Activated naive CD4-positive, alpha-beta T cell treated with anti-CD3 and anti-CD28 coated beads for 36 hours (primary cell): ENCODE results near the gene VKORC1. TPM values are rescaled to one million over a fixed set of nuclear protein-coding genes. Genes with fewer than 3 reads are reported as not detected.

Experiments used
- CTCF ChIA-PET: fragments of 350-600 bp; sonication (Branson Sonifier 250); formaldehyde crosslinking; loops from one replicate; lab custom pipeline; 2021; ENCODE audit warnings: antibody characterized with exemption; lab: Charles Lee
- DNase-seq: peaks from one replicate; pipeline ENCODE4 v3.0.0-alpha.2; 2020
- H3K27ac Mint-ChIP-seq: one replicate; pipeline ENCODE4 v1.8.0; 2021; ENCODE audit warnings: mild to moderate bottlenecking, mixed read lengths
- H3K27me3 Mint-ChIP-seq: one replicate; pipeline ENCODE4 v1.8.0; 2021; ENCODE audit warnings: low read depth, mixed read lengths
- H3K36me3 Mint-ChIP-seq: one replicate; pipeline ENCODE4 v1.8.0; 2021; ENCODE audit warnings: low read depth, mixed read lengths
- H3K4me1 Mint-ChIP-seq: one replicate; pipeline ENCODE4 v1.8.0; 2021; ENCODE audit warnings: low read depth, mixed read lengths
- H3K4me3 Mint-ChIP-seq: one replicate; pipeline ENCODE4 v1.8.0; 2021; ENCODE audit warnings: mild to moderate bottlenecking, moderate library complexity, mixed read lengths
- H3K9me3 Mint-ChIP-seq: one replicate; pipeline ENCODE4 v1.8.0; 2021; ENCODE audit warnings: mixed read lengths
- intact Hi-C: fragments of 100-400 bp; cut with micrococcal nuclease; formaldehyde crosslinking; loops from one replicate; pipeline ENCODE4 v1.15.1; 2023
- total RNA-seq, 2 experiments: library from RNA; stranded (reverse); gene quantifications; one replicate each; pipeline ENCODE4 v1.2.3, GENCODE V29; 2021

VKORC1 gene
- total RNA-seq, 2 experiments from 2014 or later: 43.4 to 47.8 TPM

DNA sequence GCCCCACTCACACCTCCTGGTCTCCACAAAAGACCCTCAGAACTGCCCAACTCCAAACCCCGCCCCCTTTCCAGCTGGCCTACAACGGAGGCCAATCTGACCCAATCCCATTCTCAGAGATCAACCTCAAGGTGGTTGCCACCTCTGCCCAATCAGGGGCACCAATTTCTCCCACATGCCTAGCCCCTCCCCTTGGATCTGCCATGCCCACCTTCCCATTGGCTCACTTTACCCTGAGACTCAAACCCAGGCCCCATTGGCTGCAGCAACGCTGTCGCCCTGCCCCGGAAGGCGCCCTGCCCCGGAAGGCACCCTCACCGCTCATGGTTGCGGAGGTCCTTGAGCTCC lies 31.1 kb downstream of the VKORC1 start:
- Mint-ChIP-seq H3K4me1 (peaks cover 35% of the 10 kb centered on the region), H3K9me3 (no peaks in the 10 kb centered on the region), H3K27me3 (no peaks in the 10 kb centered on the region), H3K4me3 (no peak overlapping the region), H3K36me3 (peaks cover 19% of the 10 kb centered on the region), H3K27ac (no peak overlapping the region)
- intact Hi-C loops: no loop called here
- no peak for DNase-seq
- CTCF ChIA-PET: interaction anchor here (0.7 kb wide), 1 partner anchor 79 kb away, joined by 3 read pairs; no protein-coding TSS in a partner anchor

DNA sequence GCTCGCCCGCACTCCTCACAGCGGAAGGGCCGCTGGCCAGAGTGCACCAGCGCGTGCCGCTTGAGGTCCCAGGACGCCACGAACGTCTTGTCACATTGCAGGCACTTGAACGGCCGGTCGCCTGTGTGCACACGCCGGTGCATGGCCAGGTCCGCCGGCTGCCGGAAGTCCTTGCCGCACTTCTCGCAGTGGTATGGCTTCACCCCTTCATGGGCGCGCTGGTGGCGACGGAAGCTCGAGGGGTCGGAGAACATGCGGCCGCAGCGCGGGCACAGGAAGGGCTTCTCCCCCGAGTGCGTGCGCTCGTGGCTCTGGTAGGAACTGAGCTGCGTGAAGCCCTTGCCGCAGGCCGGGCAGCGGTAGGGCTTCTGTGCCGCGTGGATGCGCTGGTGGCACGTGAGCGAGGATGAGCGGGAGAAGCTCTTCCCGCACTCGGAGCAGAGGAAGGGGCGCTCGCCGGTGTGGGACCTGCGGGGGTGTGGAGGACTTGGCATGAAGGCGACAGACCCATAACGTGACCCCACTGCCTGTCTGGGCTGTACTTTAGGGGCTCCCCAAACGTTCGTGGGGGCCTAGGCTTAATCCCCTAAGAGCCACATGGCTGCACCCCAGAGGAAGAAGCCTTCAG lies 32.7 kb downstream of the VKORC1 start:
- intact Hi-C loops: no loop called here
- CTCF ChIA-PET: no interaction called here
- peaks cover 32% of the 10 kb centered on the region for H3K4me1 Mint-ChIP-seq

GRCh38 chr16:31061126-31061812 lies 33.3 kb downstream of the VKORC1 start:
- DNase-seq: no peak
- no peaks in the 10 kb centered on the region for H3K27me3 Mint-ChIP-seq
- H3K9me3 Mint-ChIP-seq: no peaks in the 10 kb centered on the region
- peaks cover 31% of the 10 kb centered on the region for H3K4me1 Mint-ChIP-seq
- intact Hi-C loops: no loop called here
- CTCF ChIA-PET: no interaction called here
- H3K36me3 Mint-ChIP-seq: peaks cover 19% of the 10 kb centered on the region
- no peak overlapping the region for H3K4me3 Mint-ChIP-seq
- H3K27ac Mint-ChIP-seq: no peak overlapping the region

More for the DNA sequence above, 32.7 kb downstream of the VKORC1 start:
- no peak for DNase-seq
- no peak overlapping the region for H3K27ac Mint-ChIP-seq
- H3K36me3 Mint-ChIP-seq: peaks cover 19% of the 10 kb centered on the region
- no peaks in the 10 kb centered on the region for H3K27me3 Mint-ChIP-seq
- H3K9me3 Mint-ChIP-seq: no peaks in the 10 kb centered on the region
- no peak overlapping the region for H3K4me3 Mint-ChIP-seq

GRCh38 chr16:31055613-31056012 lies 39.0 kb downstream of the VKORC1 start:
- Mint-ChIP-seq H3K27me3 (peaks cover 2% of the 10 kb centered on the region), H3K4me3 (no peak overlapping the region), H3K36me3 (peaks cover 5% of the 10 kb centered on the region), H3K27ac (no peak overlapping the region), H3K4me1 (no peaks in the 10 kb centered on the region), H3K9me3 (no peaks in the 10 kb centered on the region)
- intact Hi-C loops: no loop called here
- DNase-seq: no peak
- CTCF ChIA-PET: no interaction called here

DNA sequence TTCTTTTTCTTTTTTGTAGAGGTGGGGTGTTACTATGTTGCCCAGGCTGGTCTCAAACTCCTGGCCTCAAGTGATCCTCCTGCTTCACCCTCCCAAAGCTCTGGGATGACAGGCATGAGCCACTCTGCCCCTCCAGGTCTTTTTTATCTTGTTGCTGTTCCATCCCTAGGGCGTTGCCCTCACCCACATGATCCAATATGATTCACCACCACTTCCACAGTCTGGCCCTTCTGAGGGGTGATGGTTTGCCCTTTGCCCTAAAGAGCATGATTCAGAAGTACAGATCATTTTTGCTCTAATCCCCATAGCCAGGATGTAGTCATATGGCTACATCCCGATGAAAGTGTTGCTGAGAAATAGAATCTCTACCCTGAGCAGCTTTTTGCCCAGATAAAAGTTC lies 42.5 kb downstream of the VKORC1 start:
- no peak overlapping the region for H3K27ac Mint-ChIP-seq
- no peaks in the 10 kb centered on the region for H3K9me3 Mint-ChIP-seq
- CTCF ChIA-PET: no interaction called here
- H3K4me1 Mint-ChIP-seq: no peaks in the 10 kb centered on the region
- no peak for DNase-seq
- H3K36me3 Mint-ChIP-seq: no peaks in the 10 kb centered on the region
- H3K4me3 Mint-ChIP-seq: no peak overlapping the region
- intact Hi-C loops: no loop called here
- H3K27me3 Mint-ChIP-seq: peaks cover 2% of the 10 kb centered on the region

DNA sequence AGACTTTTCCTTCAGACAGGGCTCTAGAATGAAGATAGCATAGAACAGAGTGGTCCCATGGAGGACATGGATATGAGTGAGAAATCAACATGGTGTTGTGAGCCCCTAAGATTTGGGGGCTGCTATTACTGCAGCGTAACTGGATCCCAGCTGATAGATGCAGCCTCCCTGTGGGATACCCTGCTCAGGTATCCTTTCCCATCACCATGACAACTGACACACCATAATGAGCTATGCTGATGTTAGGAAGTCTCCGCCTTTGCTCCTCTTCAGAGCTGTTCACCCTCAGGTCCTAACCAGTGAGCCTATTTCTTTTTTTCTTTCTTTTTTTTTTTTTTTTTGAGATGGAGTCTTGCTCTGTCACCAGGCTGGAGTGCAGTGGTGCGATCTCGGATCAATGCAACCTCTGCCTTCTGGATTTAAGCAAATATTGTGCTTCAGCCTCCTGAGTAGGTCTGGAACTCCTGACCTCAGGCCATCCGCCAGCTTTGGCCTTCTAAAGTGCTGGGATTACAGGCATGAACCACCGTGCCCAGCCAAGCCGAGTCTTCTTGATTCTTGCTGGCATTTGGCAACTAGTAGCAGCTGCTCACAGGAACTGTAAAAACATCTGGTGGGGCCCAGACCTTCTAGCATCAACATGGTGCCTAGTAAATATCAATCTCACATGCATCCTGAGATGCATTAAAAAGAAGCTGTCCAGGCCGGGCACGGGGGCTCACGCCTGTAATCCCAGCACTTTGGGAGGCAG lies 44.1 kb downstream of the VKORC1 start:
- H3K4me1 Mint-ChIP-seq: no peaks in the 10 kb centered on the region
- no peaks in the 10 kb centered on the region for H3K36me3 Mint-ChIP-seq
- intact Hi-C loops: no loop called here
- DNase-seq: no peak
- H3K27ac Mint-ChIP-seq: no peak overlapping the region
- H3K27me3 Mint-ChIP-seq: peaks cover 2% of the 10 kb centered on the region
- CTCF ChIA-PET: no interaction called here
- no peaks in the 10 kb centered on the region for H3K9me3 Mint-ChIP-seq
- no peak overlapping the region for H3K4me3 Mint-ChIP-seq

DNA sequence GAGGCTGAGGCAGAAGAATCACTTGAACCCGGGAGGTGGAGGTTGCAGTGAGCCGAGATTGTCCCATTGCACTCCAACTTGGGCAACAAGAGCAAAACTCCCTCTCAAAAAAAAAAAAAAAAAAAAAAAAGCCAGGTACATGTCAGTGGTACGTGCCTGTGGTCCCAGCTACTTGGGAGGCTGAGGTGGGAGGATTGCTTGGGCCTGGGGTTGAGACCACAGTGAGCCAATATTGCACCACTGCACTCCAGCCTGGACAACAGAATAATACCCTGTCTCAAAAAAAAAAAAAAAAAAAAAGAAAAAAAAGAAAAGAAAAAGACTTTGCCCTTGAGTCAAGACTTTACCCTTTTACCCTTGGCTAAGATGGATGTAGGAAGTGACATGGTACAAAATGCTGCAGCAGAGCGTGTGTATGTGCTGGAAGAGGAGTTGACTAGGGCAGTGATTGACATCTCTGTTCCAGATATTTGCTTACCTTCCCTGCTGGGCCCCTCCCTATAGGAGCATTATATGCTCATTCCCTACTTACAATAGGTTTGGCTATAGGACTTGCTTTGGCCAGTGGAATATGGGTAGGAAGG lies 50.6 kb downstream of the VKORC1 start:
- intact Hi-C loops: no loop called here
- DNase-seq: no peak
- H3K4me1 Mint-ChIP-seq: no peaks in the 10 kb centered on the region
- no peak overlapping the region for H3K4me3 Mint-ChIP-seq
- no peaks in the 10 kb centered on the region for H3K27me3 Mint-ChIP-seq
- no peaks in the 10 kb centered on the region for H3K9me3 Mint-ChIP-seq
- H3K27ac Mint-ChIP-seq: no peak overlapping the region
- H3K36me3 Mint-ChIP-seq: peaks cover 3% of the 10 kb centered on the region
- CTCF ChIA-PET: interaction anchor here (1.0 kb wide), 1 partner anchor 15 kb away, joined by 4 read pairs; no protein-coding TSS in a partner anchor

- no peak overlapping the region for H3K27ac Mint-ChIP-seq
- intact Hi-C loops: no loop called here
- no peak overlapping the region for H3K4me3 Mint-ChIP-seq
- CTCF ChIA-PET: interaction anchor here (1.0 kb wide), 1 partner anchor 15 kb away, joined by 4 read pairs; no protein-coding TSS in a partner anchor
- peaks cover 8% of the 10 kb centered on the region for H3K36me3 Mint-ChIP-seq
- no peaks in the 10 kb centered on the region for H3K9me3 Mint-ChIP-seq
- no peak for DNase-seq
- no peaks in the 10 kb centered on the region for H3K4me1 Mint-ChIP-seq
- H3K27me3 Mint-ChIP-seq: no peaks in the 10 kb centered on the region
Observed at GRCh38 chr16:31043352-31043751, 51.2 kb downstream of the VKORC1 start.

- H3K4me1 Mint-ChIP-seq: no peaks in the 10 kb centered on the region
- peaks cover 8% of the 10 kb centered on the region for H3K36me3 Mint-ChIP-seq
- no peak for DNase-seq
- intact Hi-C loops: no loop called here
- H3K27me3 Mint-ChIP-seq: no peaks in the 10 kb centered on the region
- CTCF ChIA-PET: no interaction called here
- no peaks in the 10 kb centered on the region for H3K9me3 Mint-ChIP-seq
- H3K27ac Mint-ChIP-seq: no peak overlapping the region
- H3K4me3 Mint-ChIP-seq: no peak overlapping the region
Observed at GRCh38 chr16:31042866-31043265, 51.7 kb downstream of the VKORC1 start.

Other genes starting within 250 kb of the VKORC1 start
- 10 to 100 TPM; 18.1 to 18.6 TPM for gene BCL7C, start 200.7 kb downstream of the VKORC1 start, total RNA-seq
- gene CTF1, start 198.2 kb downstream of the VKORC1 start, total RNA-seq: under 1 TPM; 0.21 to 0.27 TPM
- gene FBXL19, start 171.2 kb downstream of the VKORC1 start, total RNA-seq: 10 to 100 TPM; 13.6 to 15.2 TPM
- 1 to 10 TPM; 4.2 to 4.7 TPM for gene ORAI3, start 145.7 kb downstream of the VKORC1 start, total RNA-seq
- 10 to 100 TPM; 14.3 to 14.6 TPM for gene SETD1A, start 137.0 kb downstream of the VKORC1 start, total RNA-seq
- under 1 TPM; 0.69 to 0.98 TPM for gene HSD3B7, start 109.6 kb downstream of the VKORC1 start, total RNA-seq
- under 1 TPM; 0.69 to 0.72 TPM for gene STX1B, start 84.2 kb downstream of the VKORC1 start, total RNA-seq
- gene STX4, start 61.2 kb downstream of the VKORC1 start, total RNA-seq: 10 to 100 TPM; 32.9 to 38.0 TPM
- 10 to 100 TPM in 1 of 2 experiments, 1 to 10 TPM in 1; 9.5 to 10.1 TPM for gene ZNF668, start 20.6 kb downstream of the VKORC1 start, total RNA-seq
- gene ZNF646, start 20.4 kb downstream of the VKORC1 start, total RNA-seq: 10 to 100 TPM; 16.7 to 17.4 TPM
- gene PRSS53, start 5.9 kb downstream of the VKORC1 start, total RNA-seq: 1 to 10 TPM; 4.1 to 5.2 TPM
- 10 to 100 TPM; 21.3 to 23.1 TPM for gene BCKDK, start 13.6 kb upstream of the VKORC1 start, total RNA-seq
- 10 to 100 TPM; 58.1 to 64.5 TPM for gene KAT8, start 22.9 kb upstream of the VKORC1 start, total RNA-seq
- not detected for gene PRSS8, start 40.9 kb upstream of the VKORC1 start, total RNA-seq
- under 1 TPM; 0.93 to 0.99 TPM for gene PRSS36, start 55.3 kb upstream of the VKORC1 start, total RNA-seq
- gene FUS, start 85.3 kb upstream of the VKORC1 start, total RNA-seq: 100 to 1,000 TPM; 424 to 435 TPM
- gene PYCARD, start 108.0 kb upstream of the VKORC1 start, total RNA-seq: 1 to 10 TPM; 2.4 to 2.5 TPM
- gene TRIM72, start 119.3 kb upstream of the VKORC1 start, total RNA-seq: not detected
- gene PYDC1, start 122.3 kb upstream of the VKORC1 start, total RNA-seq: not detected
- under 1 TPM; 0.37 to 0.67 TPM for gene ITGAM, start 165.2 kb upstream of the VKORC1 start, total RNA-seq